ENCODE measurements around the gene SPTLC2.

SPTLC2 gene

GRCh38 chr14:77485901-77486678, 130.3 kb downstream of the SPTLC2 start:
- Histone ChIP-seq H3K4me2 (no peak overlapping the region), H3K27me3 (ENCODE audit: insufficient read depth, low read depth) (no peaks in the 10 kb centered on the region), H3K79me2 (ENCODE audit: insufficient read depth, low read depth) (no peaks in the 10 kb centered on the region), H3K36me3 (ENCODE audit: insufficient read depth) (no peaks in the 10 kb centered on the region), H4K20me1 (ENCODE audit: insufficient read depth) (no peaks in the 10 kb centered on the region), H3K9ac (no peak overlapping the region), H3K27ac (no peak overlapping the region), H3K4me3 (IDR thresholded peaks at IDR 0.05; ENCODE audit: insufficient read depth, low read depth, low read length) (no peak overlapping the region), H3K4me1 (ENCODE audit: low read depth, poor library complexity, severe bottlenecking) (no peaks in the 10 kb centered on the region), H2AFZ (ENCODE audit: low read depth) (no peak overlapping the region)
- no peak for TF ChIP-seq CTCF (conservative IDR thresholded peaks at IDR 0.05; ENCODE audit: low read depth, low read length)

DNA sequence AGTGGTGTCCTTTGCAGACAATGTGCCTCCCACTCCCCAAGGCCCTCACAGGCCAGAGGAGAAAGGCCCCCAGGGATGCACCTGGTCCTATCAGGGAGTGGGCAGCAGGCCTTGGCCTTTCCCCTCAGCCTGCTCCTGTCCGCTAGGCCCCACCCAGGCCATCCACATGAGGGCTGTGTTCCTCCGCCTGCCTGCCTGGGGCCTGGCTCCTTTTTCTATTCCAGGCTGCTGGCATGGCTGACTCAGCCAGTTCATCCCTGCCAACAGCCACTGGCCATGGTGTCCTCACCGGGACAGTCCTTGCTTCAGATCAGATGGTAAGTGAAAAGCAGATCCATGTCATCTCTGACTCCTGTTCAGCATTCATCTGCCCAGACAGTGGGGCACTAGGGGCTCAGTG, 131.2 kb downstream of the SPTLC2 start:
- Histone ChIP-seq H3K36me3 (ENCODE audit: insufficient read depth) (no peaks in the 10 kb centered on the region), H3K4me2 (no peak overlapping the region), H3K4me1 (ENCODE audit: low read depth, poor library complexity, severe bottlenecking) (no peaks in the 10 kb centered on the region), H3K4me3 (IDR thresholded peaks at IDR 0.05; ENCODE audit: insufficient read depth, low read depth, low read length) (no peak overlapping the region), H3K79me2 (ENCODE audit: insufficient read depth, low read depth) (no peaks in the 10 kb centered on the region), H2AFZ (ENCODE audit: low read depth) (no peak overlapping the region), H4K20me1 (ENCODE audit: insufficient read depth) (no peaks in the 10 kb centered on the region), H3K27me3 (ENCODE audit: insufficient read depth, low read depth) (no peaks in the 10 kb centered on the region), H3K9ac (no peak overlapping the region), H3K27ac (no peak overlapping the region)
- TF ChIP-seq CTCF (conservative IDR thresholded peaks at IDR 0.05; ENCODE audit: low read depth, low read length): no peak

DNA sequence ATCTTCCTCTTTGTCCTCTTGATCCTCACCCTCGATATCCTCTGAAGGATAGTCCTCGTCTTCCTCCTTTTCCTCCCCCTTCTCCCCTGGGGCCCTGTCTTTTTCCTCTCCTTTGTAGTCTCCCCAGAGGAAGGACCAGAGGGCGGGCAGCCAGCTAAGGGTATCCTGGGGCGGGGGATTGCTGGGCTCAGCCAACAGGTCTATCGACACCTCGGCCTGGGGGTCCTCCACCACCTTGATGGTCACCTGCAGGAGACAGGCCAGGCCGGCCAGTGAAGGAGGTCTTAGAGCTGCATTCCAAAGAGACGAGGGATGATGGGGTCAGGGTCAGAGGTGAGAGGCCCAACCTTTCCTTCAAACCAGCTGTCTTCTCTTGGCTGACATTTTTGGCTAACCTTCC, 134.0 kb downstream of the SPTLC2 start:
- TF ChIP-seq CTCF (conservative IDR thresholded peaks at IDR 0.05; ENCODE audit: low read depth, low read length): no peak
- Histone ChIP-seq H3K79me2 (ENCODE audit: insufficient read depth, low read depth) (no peaks in the 10 kb centered on the region), H3K36me3 (ENCODE audit: insufficient read depth) (no peaks in the 10 kb centered on the region)

DNA sequence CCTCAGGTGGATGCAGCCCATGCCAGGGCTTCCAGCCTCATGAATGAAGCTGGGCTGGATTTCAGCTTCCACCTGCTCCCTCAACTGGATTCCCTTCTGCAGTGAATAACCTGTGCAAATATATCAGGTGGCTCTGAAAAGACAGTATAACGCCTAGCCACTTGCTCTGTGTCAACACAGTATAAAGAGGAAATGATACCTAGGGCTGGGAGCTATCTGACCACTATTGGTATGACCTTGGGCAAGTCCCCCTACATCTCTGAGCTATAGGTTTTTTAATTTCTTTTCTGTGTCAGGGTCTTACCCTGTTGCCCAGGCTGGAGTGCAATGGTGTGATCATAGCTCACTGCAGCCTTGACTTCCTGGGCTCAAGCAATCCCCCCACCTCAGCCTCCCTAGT, 137.6 kb downstream of the SPTLC2 start:
- H3K79me2 ChIP-seq (ENCODE audit: insufficient read depth, low read depth): no peaks in the 10 kb centered on the region
- no peak overlapping the region for H3K27ac ChIP-seq
- no peak overlapping the region for H3K4me2 ChIP-seq
- H3K36me3 ChIP-seq (ENCODE audit: insufficient read depth): no peaks in the 10 kb centered on the region
- H3K9ac ChIP-seq: no peak overlapping the region
- H2AFZ ChIP-seq (ENCODE audit: low read depth): no peak overlapping the region
- H3K4me3 ChIP-seq (IDR thresholded peaks at IDR 0.05; ENCODE audit: insufficient read depth, low read depth, low read length): no peak overlapping the region
- H3K27me3 ChIP-seq (ENCODE audit: insufficient read depth, low read depth): no peaks in the 10 kb centered on the region
- no peaks in the 10 kb centered on the region for H3K4me1 ChIP-seq (ENCODE audit: low read depth, poor library complexity, severe bottlenecking)
- no peak for TF ChIP-seq CTCF (conservative IDR thresholded peaks at IDR 0.05; ENCODE audit: low read depth, low read length)
- no peaks in the 10 kb centered on the region for H4K20me1 ChIP-seq (ENCODE audit: insufficient read depth)

More for the DNA sequence above, 134.0 kb downstream of the SPTLC2 start:
- Histone ChIP-seq H3K27me3 (ENCODE audit: insufficient read depth, low read depth) (no peaks in the 10 kb centered on the region), H4K20me1 (ENCODE audit: insufficient read depth) (no peaks in the 10 kb centered on the region), H3K27ac (no peak overlapping the region), H3K4me3 (IDR thresholded peaks at IDR 0.05; ENCODE audit: insufficient read depth, low read depth, low read length) (no peak overlapping the region), H2AFZ (ENCODE audit: low read depth) (no peak overlapping the region), H3K9ac (no peak overlapping the region), H3K4me2 (no peak overlapping the region), H3K4me1 (ENCODE audit: low read depth, poor library complexity, severe bottlenecking) (no peaks in the 10 kb centered on the region)
